ENCODE data around the gene HS3ST6. TPM values are rescaled to one million over a fixed set of nuclear protein-coding genes. Genes with fewer than 3 reads are reported as not detected.

The HS3ST6 gene
- total RNA-seq, 1 experiment from 2014 or later = not detected

DNA sequence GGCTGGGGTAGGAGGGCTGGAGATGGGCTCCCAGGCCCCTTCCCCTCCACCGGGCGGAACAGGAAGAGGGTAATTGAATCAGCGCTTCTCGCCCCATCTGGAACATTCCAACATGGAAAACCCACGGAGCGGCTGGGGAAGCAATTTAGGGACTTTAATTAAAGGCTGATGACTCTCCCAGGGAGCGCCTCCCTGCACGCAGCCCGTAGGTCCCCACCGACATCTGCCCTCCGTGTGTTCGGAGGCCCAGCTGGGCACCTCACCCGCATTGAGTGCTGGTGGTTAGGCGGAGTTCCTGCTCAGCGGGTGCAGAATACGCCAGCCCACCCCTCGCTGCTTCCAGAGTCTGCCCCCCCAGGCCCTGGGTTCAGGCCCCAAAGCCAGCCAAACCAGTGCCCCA, 10.0 kb downstream of the HS3ST6 start:
- Histone ChIP-seq H3K4me1 (no peaks in the 10 kb centered on the region), H3K27me3 (replicated peaks; ENCODE audit: control insufficient read depth, insufficient read depth, low read length) (no peaks in the 10 kb centered on the region), H3K4me3 (ENCODE audit: low read depth, low read length) (no peak overlapping the region), H3K36me3 (ENCODE audit: control insufficient read depth, insufficient read depth, low read length) (no peaks in the 10 kb centered on the region), H3K9me3 (no peaks in the 10 kb centered on the region)
- DNase-seq = no peak
- POLR2A ChIA-PET = no interaction called here
- intact Hi-C loops (cut with micrococcal nuclease; ENCODE audit: unreplicated experiment) = no loop called here
- H3K27me3 Mint-ChIP-seq (ENCODE audit: insufficient read depth, unreplicated experiment) = no peaks in the 10 kb centered on the region
- no peak overlapping the region for H3K27ac Mint-ChIP-seq (ENCODE audit: unreplicated experiment)
- BruUV-seq (replicated peaks) = no TSS peak
- CTCF ChIA-PET = no interaction called here
- H3K9me3 Mint-ChIP-seq (ENCODE audit: unreplicated experiment) = no peaks in the 10 kb centered on the region
- no peak overlapping the region for H3K4me3 Mint-ChIP-seq (ENCODE audit: unreplicated experiment)
- no peaks in the 10 kb centered on the region for H3K36me3 Mint-ChIP-seq (ENCODE audit: insufficient read depth, unreplicated experiment)
- TF ChIP-seq CTCF (IDR thresholded peaks at IDR 0.05; ENCODE audit: insufficient read depth in 1 of 2, low read depth in 1 of 2, low read length in 1 of 2, severe bottlenecking in 1 of 2, unreplicated experiment in 1 of 2) = no peak
- H3K4me1 Mint-ChIP-seq (ENCODE audit: low read depth, unreplicated experiment) = no peaks in the 10 kb centered on the region

- H3K4me1 Mint-ChIP-seq (ENCODE audit: low read depth, unreplicated experiment) = no peaks in the 10 kb centered on the region
- no peak overlapping the region for H3K27ac Mint-ChIP-seq (ENCODE audit: unreplicated experiment)
- ChIA-PET POLR2A (no interaction called here), CTCF (no interaction called here)
- no peak overlapping the region for H3K4me3 ChIP-seq (ENCODE audit: low read depth, low read length)
- no peaks in the 10 kb centered on the region for H3K27me3 ChIP-seq (replicated peaks; ENCODE audit: control insufficient read depth, insufficient read depth, low read length)
- H3K9me3 Mint-ChIP-seq (ENCODE audit: unreplicated experiment) = no peaks in the 10 kb centered on the region
- no peak overlapping the region for H3K4me3 Mint-ChIP-seq (ENCODE audit: unreplicated experiment)
- H3K9me3 ChIP-seq = no peaks in the 10 kb centered on the region
- no peak for TF ChIP-seq CTCF (IDR thresholded peaks at IDR 0.05; ENCODE audit: insufficient read depth in 1 of 2, low read depth in 1 of 2, low read length in 1 of 2, severe bottlenecking in 1 of 2, unreplicated experiment in 1 of 2)
- H3K36me3 Mint-ChIP-seq (ENCODE audit: insufficient read depth, unreplicated experiment) = no peaks in the 10 kb centered on the region
- DNase-seq = no peak
- H3K4me1 ChIP-seq = no peaks in the 10 kb centered on the region
- intact Hi-C loops (cut with micrococcal nuclease; ENCODE audit: unreplicated experiment) = no loop called here
- no peaks in the 10 kb centered on the region for H3K27me3 Mint-ChIP-seq (ENCODE audit: insufficient read depth, unreplicated experiment)
- BruUV-seq (replicated peaks) = no TSS peak
- H3K36me3 ChIP-seq (ENCODE audit: control insufficient read depth, insufficient read depth, low read length) = no peaks in the 10 kb centered on the region
Measured at GRCh38 chr16:1907226-1907860, 10.9 kb downstream of the HS3ST6 start.

DNA sequence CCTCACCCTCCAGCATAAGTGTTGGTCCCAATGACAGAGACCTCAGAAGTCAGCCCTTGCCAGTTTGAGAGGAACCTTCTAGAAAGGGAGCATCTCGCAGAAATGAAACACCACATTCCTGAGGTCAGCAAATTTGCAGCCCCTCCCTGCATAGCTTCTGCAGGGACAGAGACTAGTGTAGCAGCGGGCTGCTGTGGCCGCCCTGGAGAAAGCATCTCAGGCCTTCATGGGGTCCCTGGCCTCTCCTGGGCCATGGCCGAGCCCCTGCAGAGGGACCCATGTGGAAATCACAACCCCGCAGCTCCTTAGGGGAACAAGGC, 11.4 kb downstream of the HS3ST6 start:
- Histone ChIP-seq H3K27me3 (replicated peaks; ENCODE audit: control insufficient read depth, insufficient read depth, low read length) (no peaks in the 10 kb centered on the region), H3K4me1 (no peaks in the 10 kb centered on the region), H3K36me3 (ENCODE audit: control insufficient read depth, insufficient read depth, low read length) (no peaks in the 10 kb centered on the region), H3K9me3 (no peaks in the 10 kb centered on the region), H3K4me3 (ENCODE audit: low read depth, low read length) (no peak overlapping the region)
- H3K9me3 Mint-ChIP-seq (ENCODE audit: unreplicated experiment) = no peaks in the 10 kb centered on the region
- intact Hi-C loops (cut with micrococcal nuclease; ENCODE audit: unreplicated experiment) = no loop called here
- TF ChIP-seq CTCF (IDR thresholded peaks at IDR 0.05; ENCODE audit: insufficient read depth in 1 of 2, low read depth in 1 of 2, low read length in 1 of 2, severe bottlenecking in 1 of 2, unreplicated experiment in 1 of 2) = no peak
- ChIA-PET CTCF (no interaction called here), POLR2A (no interaction called here)
- no peaks in the 10 kb centered on the region for H3K27me3 Mint-ChIP-seq (ENCODE audit: insufficient read depth, unreplicated experiment)
- no peaks in the 10 kb centered on the region for H3K4me1 Mint-ChIP-seq (ENCODE audit: low read depth, unreplicated experiment)
- no peak overlapping the region for H3K4me3 Mint-ChIP-seq (ENCODE audit: unreplicated experiment)
- H3K36me3 Mint-ChIP-seq (ENCODE audit: insufficient read depth, unreplicated experiment) = no peaks in the 10 kb centered on the region
- DNase-seq = no peak
- H3K27ac Mint-ChIP-seq (ENCODE audit: unreplicated experiment) = no peak overlapping the region
- BruUV-seq (replicated peaks) = no TSS peak

All from Caco-2 (cell line).